Psoas muscle (tissue), 8 donors: ENCODE measurements around the gene GLRA3. TPM values are rescaled to one million over a fixed set of nuclear protein-coding genes. Genes with fewer than 3 reads are reported as not detected.

ENCODE experiments used
- ATAC-seq, 4 donors: fragments of 200-7000 bp; cut with Tn5 transposase; one replicate each; pipeline ENCODE4 v1.9.1; 2020; ENCODE audit warnings: moderate library complexity in 3 of 4, mild to moderate bottlenecking in 2 of 4
- DNase-seq, 2 donors: peaks; one replicate each; pipeline ENCODE4 v3.0.0-alpha.2; 2020
- H3K27ac ChIP-seq: fragments of 200-600 bp; one replicate; pipeline ENCODE4 v1.8.0; 2022
- H3K27me3 ChIP-seq, 3 donors: fragments of 200-600 bp in 1 of 3; one replicate each; pipeline versions ENCODE4 v1.6.1 to v1.8.0; 2013 to 2022; ENCODE audit warnings: low read length in 2 of 3, mild to moderate bottlenecking in 2 of 3, moderate library complexity in 1 of 3; ENCODE audit not compliant: insufficient read depth in 3 of 3
- H3K36me3 ChIP-seq, 2 donors: fragments of 200-600 bp in 1 of 2; one replicate each; pipeline versions ENCODE4 v1.6.1 to v1.8.0; 2013 to 2022; ENCODE audit warnings: low read depth in 1 of 2, mild to moderate bottlenecking in 1 of 2, moderate library complexity in 1 of 2; ENCODE audit not compliant: insufficient read depth in 1 of 2
- H3K4me1 ChIP-seq: fragments of 200-600 bp; one replicate; pipeline ENCODE4 v1.8.0; 2022
- H3K4me3 ChIP-seq: fragments of 200-600 bp; one replicate; pipeline ENCODE4 v1.8.0; 2022; ENCODE audit warnings: mild to moderate bottlenecking
- H3K9me3 ChIP-seq: fragments of 200-600 bp; one replicate; pipeline ENCODE4 v1.8.0; 2022
- CTCF ChIP-seq: fragments of 200-600 bp; IDR thresholded peaks from one replicate; pipeline ENCODE4 v1.8.0; 2022; ENCODE audit warnings: antibody characterized with exemption
- WGBS, 3 donors: extraction: QIAGEN DNeasy Blood & Tissue Kit; methylation state at CpG; one replicate each; pipeline versions ENCODE4 v1.1.6 to v1.1.7; 2013; 5-methylcytosine and 5-hydroxymethylcytosine counted together
- intact Hi-C, 2 donors: fragments of 100-400 bp; cut with DNase I; formaldehyde crosslinking; loops; one replicate each; pipeline versions ENCODE4 v1.11.0 to v1.14.2; 2022
- polyA plus RNA-seq, 3 donors: library from polyadenylated mRNA; stranded (reverse); fragments of 200-250 nt; gene quantifications; one replicate each; pipeline ENCODE4 v1.2.3, GENCODE V29; 2013
- total RNA-seq, 4 donors: library from RNA; stranded (reverse); fragmentation: NEBNext Ultra II Directional in 2 of 4; extraction: Animal tissue kit (Norgen Biotek cat#: 25700) in 2 of 4; gene quantifications; one replicate each; pipeline versions ENCODE4 v1.2.1 to v1.2.4, GENCODE V29; 2021 to 2023
- donor health status: healthy with polysubstance abuse.
- donor health status: DM: no; HTN: no; CAD: no; lungs with moderate emphysema.
- donor health status: Bipolar disorder and iron deficiency.
- donor health status: healthy.
- donor health status: DM: yes; HTN: yes; CAD: no.
- donor health status: DM: no; HTN: no; CAD: no.
- donor health status: DM: no; HTN: no; CAD: no.
- donor health status: DM: yes; HTN: yes; CAD: no.

The GLRA3 gene
- total and polyA plus RNA-seq, 7 donors, result under 0.01 to 0.73 TPM; not detected in 5

GRCh38 chr4:174826660-174827059 lies 2.4 kb downstream of the GLRA3 start:
- intact Hi-C loops, result no loop called here
- no peaks in the 10 kb centered on the region for H3K4me1 ChIP-seq
- no peak for ATAC-seq
- no peaks in the 10 kb centered on the region for H3K36me3 ChIP-seq
- no peak for DNase-seq
- H3K27me3 ChIP-seq, result peaks cover 0 to 4% (median 0%) of the 10 kb centered on the region in 3 donors
- no peaks in the 10 kb centered on the region for H3K9me3 ChIP-seq
- no peak for TF ChIP-seq CTCF
- no peak overlapping the region for H3K27ac ChIP-seq
- H3K4me3 ChIP-seq, result no peak overlapping the region

- Histone ChIP-seq H3K36me3 (no peaks in the 10 kb centered on the region), H3K27me3 (no peaks in the 10 kb centered on the region), H3K9me3 (no peaks in the 10 kb centered on the region), H3K27ac (no peak overlapping the region), H3K4me1 (no peaks in the 10 kb centered on the region), H3K4me3 (no peak overlapping the region)
- TF ChIP-seq CTCF, result no peak
- intact Hi-C loops, result no loop called here
- ATAC-seq (no peak), DNase-seq (no peak)
- 86 to 89% (median 87%) methylated on average over 3 of the region's 3 CpGs for WGBS, 3 donors
Measured at GRCh38 chr4:174815282-174815681, 13.8 kb downstream of the GLRA3 start.

- ATAC-seq (no peak), DNase-seq (no peak)
- Histone ChIP-seq H3K9me3 (no peaks in the 10 kb centered on the region), H3K27ac (no peak overlapping the region), H3K36me3 (no peaks in the 10 kb centered on the region), H3K4me3 (no peak overlapping the region), H3K27me3 (no peaks in the 10 kb centered on the region), H3K4me1 (no peaks in the 10 kb centered on the region)
- intact Hi-C loops, result no loop called here
- TF ChIP-seq CTCF, result no peak
- 78 to 82% (median 79%) methylated on average over 2 of the region's 2 CpGs for WGBS, 3 donors
Measured at GRCh38 chr4:174813292-174813691, 15.8 kb downstream of the GLRA3 start.

GRCh38 chr4:174810834-174811233 lies 18.2 kb downstream of the GLRA3 start:
- DNase-seq (no peak), ATAC-seq (no peak)
- intact Hi-C loops, result no loop called here
- Histone ChIP-seq H3K9me3 (no peaks in the 10 kb centered on the region), H3K27me3 (no peaks in the 10 kb centered on the region), H3K4me3 (no peak overlapping the region), H3K4me1 (no peaks in the 10 kb centered on the region), H3K36me3 (no peaks in the 10 kb centered on the region), H3K27ac (no peak overlapping the region)
- TF ChIP-seq CTCF, result no peak
- WGBS, 3 donors, result 33 to 54% (median 50%) methylated on average over 2 of the region's 2 CpGs

GRCh38 chr4:174808836-174809235 lies 20.2 kb downstream of the GLRA3 start:
- no peak for DNase-seq
- 75 to 80% (median 79%) methylated on average over 5 of the region's 5 CpGs for WGBS, 3 donors
- no peak for ATAC-seq
- intact Hi-C loops, result no loop called here
- Histone ChIP-seq H3K36me3 (no peaks in the 10 kb centered on the region), H3K4me3 (no peak overlapping the region), H3K9me3 (no peaks in the 10 kb centered on the region), H3K27me3 (no peaks in the 10 kb centered on the region), H3K27ac (no peak overlapping the region), H3K4me1 (no peaks in the 10 kb centered on the region)
- TF ChIP-seq CTCF, result no peak
